Measurements from ENCODE around the gene NUDT3.

NUDT3 gene

GRCh38 chr6:34318499-34319470 is 73.7 kb downstream of the NUDT3 start:
- no peak for DNase-seq

- no peak for DNase-seq
Measured at GRCh38 chr6:34317882-34318498, 74.5 kb downstream of the NUDT3 start.

GRCh38 chr6:34317172-34317477 is 75.3 kb downstream of the NUDT3 start:
- DNase-seq = no peak

DNA sequence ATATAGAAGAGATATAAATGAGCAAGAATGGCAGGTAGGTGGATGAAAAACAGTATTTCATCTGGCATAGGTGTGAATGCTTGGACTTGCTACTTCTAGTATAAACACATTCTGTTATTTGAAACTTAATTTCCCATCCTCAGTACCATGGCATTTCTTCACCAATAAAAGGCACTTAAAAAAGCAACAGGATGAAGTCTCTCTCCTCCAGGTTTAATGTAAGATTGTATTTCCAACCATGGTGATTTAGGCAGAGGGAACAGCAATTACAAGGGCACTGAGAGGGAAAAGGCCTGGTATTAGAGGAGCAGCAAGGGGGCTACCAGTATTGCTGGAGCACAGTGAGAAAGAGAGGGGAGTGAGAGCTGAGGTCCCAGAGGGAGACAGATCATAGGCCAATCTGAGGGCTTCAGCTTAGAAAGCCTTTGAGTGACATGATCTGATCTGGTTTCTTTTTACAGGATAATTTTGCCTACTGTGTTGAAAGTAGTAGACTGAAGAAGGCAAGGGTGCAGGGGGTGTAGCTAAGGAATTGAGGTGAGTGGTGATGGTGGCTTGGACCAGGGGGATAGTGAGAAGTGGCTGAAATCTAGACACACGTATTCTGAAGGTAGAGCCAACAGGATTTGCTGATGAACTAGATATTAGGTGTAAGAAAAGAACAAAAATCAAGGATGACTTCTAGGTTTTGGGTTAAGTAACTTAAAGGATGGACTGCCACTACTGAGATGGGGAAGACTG is 75.9 kb downstream of the NUDT3 start:
- no peak for DNase-seq

DNA sequence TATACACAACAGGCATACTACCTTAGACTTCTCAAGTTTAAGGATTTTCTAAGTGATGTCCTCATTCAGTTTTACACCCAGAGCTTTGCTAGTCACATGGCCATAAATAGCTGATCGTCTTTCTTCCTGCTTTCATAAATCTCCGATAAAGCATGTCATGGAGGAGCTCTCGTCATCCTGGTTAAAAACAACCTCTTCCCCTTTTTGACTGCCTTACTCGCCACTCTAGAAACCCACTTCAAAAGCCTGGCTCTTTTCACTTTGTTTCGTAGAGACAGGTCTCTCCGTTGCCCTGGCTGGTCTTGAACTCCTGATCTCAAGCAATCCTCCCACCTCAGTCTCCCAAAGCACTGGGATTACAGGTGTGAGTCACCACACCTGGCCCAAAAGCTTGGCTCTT is 76.7 kb downstream of the NUDT3 start:
- DNase-seq = no peak

DNA sequence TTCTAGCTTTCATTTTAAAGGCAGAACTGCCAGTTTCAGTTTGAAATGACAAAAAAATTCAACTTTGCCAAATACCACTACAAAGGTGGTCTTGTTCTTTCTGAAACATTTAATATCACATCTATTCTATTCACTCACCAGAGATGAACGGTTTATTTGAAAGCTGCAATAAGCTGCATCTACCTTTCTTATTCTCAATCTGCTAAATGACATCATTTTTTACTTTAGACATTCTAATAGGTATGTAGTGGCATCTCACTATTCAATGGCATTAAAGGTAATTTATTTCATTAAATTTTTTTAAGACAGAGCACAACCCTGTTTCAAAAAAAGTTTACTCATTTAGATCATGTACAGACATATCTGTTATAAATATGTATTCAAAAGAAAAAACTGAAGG is 77.2 kb downstream of the NUDT3 start:
- DNase-seq = no peak

- DNase-seq = no peak
Measured at GRCh38 chr6:34312259-34312658, 80.2 kb downstream of the NUDT3 start.

- DNase-seq = no peak
Measured at GRCh38 chr6:34310817-34311216, 81.7 kb downstream of the NUDT3 start.

DNA sequence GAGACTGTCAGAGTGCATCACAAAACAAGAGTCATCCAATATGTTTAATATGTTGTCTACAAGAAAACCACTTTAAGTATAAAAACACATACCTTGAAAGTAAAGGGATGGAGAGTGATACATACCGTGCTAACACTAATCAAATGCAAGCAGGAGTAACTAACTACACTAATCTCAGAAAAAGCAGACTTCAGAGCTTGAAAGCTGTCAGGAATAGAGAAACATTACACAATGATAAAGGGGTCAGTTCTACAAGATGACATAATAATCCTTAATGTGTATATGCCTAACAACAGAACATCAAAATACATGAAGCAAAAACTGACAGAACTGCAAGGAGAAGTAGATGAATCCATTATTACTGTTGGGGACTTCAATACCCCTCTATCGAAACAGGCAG is 84.0 kb downstream of the NUDT3 start:
- no peak for DNase-seq

GRCh38 chr6:34305982-34306708 is 86.3 kb downstream of the NUDT3 start:
- peak; percentile 43 to 61 for DNase-seq

- no peak for DNase-seq
Measured at GRCh38 chr6:34305497-34305896, 87.0 kb downstream of the NUDT3 start.

DNA sequence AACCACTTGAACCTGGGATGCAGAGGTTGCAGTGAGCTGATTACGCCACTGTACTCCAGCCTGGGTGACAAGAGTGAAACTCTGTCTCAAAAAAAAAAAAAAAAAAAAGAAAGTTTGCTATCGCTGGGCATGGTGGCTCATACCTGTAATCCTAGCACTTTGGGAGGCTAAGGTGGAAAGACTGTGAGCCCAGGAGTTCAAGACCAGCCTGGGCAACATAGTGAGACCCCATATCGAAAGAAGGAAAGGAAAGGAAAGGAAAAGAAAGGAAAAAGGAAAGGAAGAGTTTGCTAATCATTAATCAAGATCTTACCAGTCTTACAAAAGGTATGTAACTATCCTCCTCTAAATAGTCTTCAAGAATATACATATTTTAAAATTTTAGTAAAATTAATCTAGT is 88.3 kb downstream of the NUDT3 start:
- DNase-seq = no peak

GRCh38 chr6:34302929-34303328 is 89.5 kb downstream of the NUDT3 start:
- no peak for DNase-seq

GRCh38 chr6:34301408-34301807 is 91.1 kb downstream of the NUDT3 start:
- peak; percentile 74 to 92 for DNase-seq

- DNase-seq = no peak
Measured at GRCh38 chr6:34300332-34300751, 92.1 kb downstream of the NUDT3 start.

DNA sequence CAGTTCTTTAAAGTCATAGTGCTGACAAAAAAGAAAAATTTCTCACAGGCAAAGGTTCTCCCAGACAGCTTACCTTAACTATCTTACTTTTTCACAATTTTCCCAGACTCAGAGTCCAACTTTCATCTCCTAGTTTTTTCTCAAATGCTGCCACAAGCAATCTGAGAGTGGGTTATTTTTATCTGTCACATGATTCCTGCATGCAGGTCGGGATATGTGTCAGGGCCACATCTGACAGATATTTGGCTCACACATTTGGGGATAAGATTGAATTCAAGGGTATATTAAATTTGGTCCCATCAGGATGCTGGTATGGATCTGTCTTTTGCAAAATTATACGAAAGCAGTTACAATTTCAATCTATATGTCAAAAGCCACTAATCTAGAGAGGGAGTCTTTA is 93.5 kb downstream of the NUDT3 start:
- no peak for DNase-seq

GRCh38 chr6:34295721-34296120 is 96.7 kb downstream of the NUDT3 start:
- DNase-seq = no peak

GRCh38 chr6:34292954-34293353 is 99.5 kb downstream of the NUDT3 start:
- no peak for DNase-seq

DNA sequence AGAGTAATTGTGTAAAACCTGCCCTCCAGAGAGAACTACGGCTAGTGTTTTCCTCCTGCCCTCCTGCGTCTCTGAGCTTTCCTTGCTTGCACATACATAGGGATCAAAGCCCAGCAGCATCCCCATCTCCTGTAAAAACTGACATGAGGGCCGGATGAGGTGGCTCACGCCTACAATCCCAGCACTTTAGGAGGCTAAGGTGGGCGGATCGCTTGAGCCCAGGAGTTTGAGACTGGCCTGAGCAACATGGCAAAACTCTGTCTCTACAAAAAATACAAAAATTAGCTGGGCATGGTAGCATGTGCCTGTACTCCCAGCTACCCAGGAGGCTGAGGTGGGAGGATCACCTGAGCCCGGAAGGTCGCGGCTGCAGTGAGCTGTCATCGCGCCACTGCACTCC is 103.3 kb downstream of the NUDT3 start:
- no peak for DNase-seq

DNA sequence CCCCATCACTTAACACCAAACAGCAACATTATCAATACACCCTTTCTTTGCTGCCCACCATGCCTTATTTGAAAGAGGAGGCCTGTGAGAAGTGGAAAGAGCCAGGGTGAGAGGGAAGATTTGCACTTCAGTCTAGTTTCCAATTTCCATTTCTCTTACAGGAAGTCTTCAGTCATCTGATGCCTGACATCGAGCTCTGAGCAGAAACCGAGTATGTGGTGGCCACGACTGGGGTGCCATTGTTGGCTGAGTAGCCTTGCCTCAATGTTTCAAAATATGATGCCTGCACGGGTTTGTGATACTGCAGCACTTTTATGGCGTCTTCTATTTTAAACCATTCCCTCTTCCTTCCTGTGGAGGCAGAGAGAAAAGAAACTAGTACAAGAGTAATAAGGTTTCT is 103.9 kb downstream of the NUDT3 start:
- no peak for DNase-seq

GRCh38 chr6:34285448-34286164 is 106.9 kb downstream of the NUDT3 start:
- DNase-seq = no peak

Measured in NCI-H446 (cell line).